GM15510 (cell line): Measurements from ENCODE around the gene FBLN2.

Source experiments
- POLR2A ChIP-seq: IDR thresholded peaks from 3 replicates; pipeline ENCODE4 v1.6.1; 2011; ENCODE audit warnings: borderline replicate concordance; ENCODE audit not compliant: insufficient read length; ENCODE audit errors: extremely low read depth

FBLN2 gene

GRCh38 chr3:13588993-13589392, 40.1 kb downstream of the FBLN2 start:
- TF ChIP-seq POLR2A, result no peak

GRCh38 chr3:13590841-13591520, 42.1 kb downstream of the FBLN2 start:
- TF ChIP-seq POLR2A, result no peak

GRCh38 chr3:13593615-13594014, 44.7 kb downstream of the FBLN2 start:
- no peak for TF ChIP-seq POLR2A

- no peak for TF ChIP-seq POLR2A
These were observed 45.2 kb downstream of the FBLN2 start for GRCh38 chr3:13594146-13594545.

GRCh38 chr3:13594991-13595421, 46.1 kb downstream of the FBLN2 start:
- TF ChIP-seq POLR2A, result no peak

GRCh38 chr3:13595485-13595884, 46.6 kb downstream of the FBLN2 start:
- no peak for TF ChIP-seq POLR2A

- no peak for TF ChIP-seq POLR2A
These were observed 47.7 kb downstream of the FBLN2 start for GRCh38 chr3:13596426-13597205.

- no peak for TF ChIP-seq POLR2A
These were observed 48.7 kb downstream of the FBLN2 start for GRCh38 chr3:13597661-13598060.

- TF ChIP-seq POLR2A, result no peak
These were observed 49.3 kb downstream of the FBLN2 start for GRCh38 chr3:13598201-13598600.

GRCh38 chr3:13598926-13599886, 50.3 kb downstream of the FBLN2 start:
- TF ChIP-seq POLR2A, result no peak

- no peak for TF ChIP-seq POLR2A
These were observed 51.0 kb downstream of the FBLN2 start for GRCh38 chr3:13599887-13600450.

GRCh38 chr3:13600950-13601691, 52.2 kb downstream of the FBLN2 start:
- no peak for TF ChIP-seq POLR2A

- no peak for TF ChIP-seq POLR2A
These were observed 52.8 kb downstream of the FBLN2 start for GRCh38 chr3:13601692-13602080.

GRCh38 chr3:13605555-13605954, 56.6 kb downstream of the FBLN2 start:
- no peak for TF ChIP-seq POLR2A

GRCh38 chr3:13607821-13608597, 59.1 kb downstream of the FBLN2 start:
- no peak for TF ChIP-seq POLR2A
